GM21528 (cell line): Measurements from ENCODE around the gene CYP2F1.
"Not testable (repeated sequence)": the region's sequence is repeated elsewhere in the genome, so short reads cannot be mapped to it uniquely, and the experiment has no call there.

Experiments
- ATAC-seq: cut with Tn5 transposase; IDR thresholded peaks from one replicate; pipeline ENCODE4 v1.9.1; 2021; ENCODE audit warnings: mild to moderate bottlenecking, moderate library complexity; ENCODE audit not compliant: unreplicated experiment, low FRiP score

CYP2F1 gene, protein sequence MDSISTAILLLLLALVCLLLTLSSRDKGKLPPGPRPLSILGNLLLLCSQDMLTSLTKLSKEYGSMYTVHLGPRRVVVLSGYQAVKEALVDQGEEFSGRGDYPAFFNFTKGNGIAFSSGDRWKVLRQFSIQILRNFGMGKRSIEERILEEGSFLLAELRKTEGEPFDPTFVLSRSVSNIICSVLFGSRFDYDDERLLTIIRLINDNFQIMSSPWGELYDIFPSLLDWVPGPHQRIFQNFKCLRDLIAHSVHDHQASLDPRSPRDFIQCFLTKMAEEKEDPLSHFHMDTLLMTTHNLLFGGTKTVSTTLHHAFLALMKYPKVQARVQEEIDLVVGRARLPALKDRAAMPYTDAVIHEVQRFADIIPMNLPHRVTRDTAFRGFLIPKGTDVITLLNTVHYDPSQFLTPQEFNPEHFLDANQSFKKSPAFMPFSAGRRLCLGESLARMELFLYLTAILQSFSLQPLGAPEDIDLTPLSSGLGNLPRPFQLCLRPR

DNA sequence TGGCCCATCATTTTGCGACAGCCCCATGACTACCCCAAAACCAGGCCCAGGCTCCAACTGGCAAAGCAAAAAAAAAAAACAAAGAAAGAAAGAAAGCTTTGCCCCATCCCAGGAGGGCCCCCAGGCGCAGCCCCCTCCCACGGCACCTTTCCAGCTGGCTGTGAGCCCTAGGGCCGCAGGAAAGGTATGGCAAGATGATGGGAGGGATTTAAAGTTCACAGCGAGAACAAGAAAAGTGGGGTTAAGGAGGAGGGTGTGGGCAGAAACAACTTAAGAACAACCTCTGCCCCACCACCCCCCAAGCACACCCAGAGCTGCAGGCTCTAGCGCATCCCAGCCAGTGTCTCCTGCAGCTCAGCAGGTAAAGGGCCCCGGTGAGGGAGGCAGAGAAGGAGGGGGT is at the start of gene CYP2F1:
Gene CYP2F1 (plus strand): TSS at position 301 of the 400 bp plus-strand sequence. CDS start 1,757 bp downstream, outside the sequence.
- no peak for ATAC-seq

DNA sequence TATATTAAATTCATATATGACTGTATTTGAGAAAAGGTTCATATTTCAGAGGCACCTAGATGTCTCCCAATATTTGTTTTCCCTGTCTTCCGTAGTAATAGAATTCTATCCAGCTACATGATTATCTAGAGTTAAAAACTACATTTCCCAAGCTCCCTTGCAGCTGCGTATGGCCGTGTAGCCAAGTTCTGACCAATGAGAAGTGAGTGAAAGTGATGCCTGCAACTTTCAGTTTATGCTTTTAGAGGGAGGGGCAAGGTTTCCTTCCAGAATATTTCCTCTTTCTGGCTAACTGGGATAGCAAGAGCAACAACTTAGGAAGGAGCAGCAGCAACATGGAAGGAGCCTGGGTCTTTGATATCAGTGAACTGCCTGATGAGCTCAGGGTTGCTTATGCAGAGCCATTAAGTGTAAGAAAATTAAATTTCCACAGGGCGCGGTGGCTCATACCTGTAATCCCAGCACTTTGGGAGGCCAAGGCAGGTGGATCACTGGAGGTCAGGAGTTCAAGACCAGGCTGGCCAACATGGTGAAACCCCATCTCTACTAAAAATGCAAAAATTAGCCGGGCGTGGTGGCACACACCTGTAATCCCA is 49.2 kb upstream of the CYP2F1 start:
- ATAC-seq, result no peak

DNA sequence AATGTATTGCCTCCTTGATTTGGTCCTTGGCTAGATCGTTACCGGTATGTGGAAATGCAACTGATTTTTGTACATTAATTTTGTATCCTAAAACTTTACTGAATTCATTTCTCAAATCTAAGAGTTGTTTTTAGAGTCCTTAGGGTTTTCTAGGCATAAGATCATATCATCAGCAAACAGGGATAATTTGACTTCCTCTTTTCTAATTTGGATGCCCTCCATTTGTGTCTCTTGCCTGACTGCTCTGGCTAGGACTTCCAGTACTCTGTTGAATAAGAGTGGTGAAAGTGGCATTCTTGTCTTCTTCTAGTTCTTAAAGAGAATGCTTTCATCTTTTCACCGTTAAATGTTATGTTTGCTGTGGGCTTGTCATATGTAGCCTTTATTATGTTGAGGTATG is 37.9 kb upstream of the CYP2F1 start:
- ATAC-seq, result no peak

DNA sequence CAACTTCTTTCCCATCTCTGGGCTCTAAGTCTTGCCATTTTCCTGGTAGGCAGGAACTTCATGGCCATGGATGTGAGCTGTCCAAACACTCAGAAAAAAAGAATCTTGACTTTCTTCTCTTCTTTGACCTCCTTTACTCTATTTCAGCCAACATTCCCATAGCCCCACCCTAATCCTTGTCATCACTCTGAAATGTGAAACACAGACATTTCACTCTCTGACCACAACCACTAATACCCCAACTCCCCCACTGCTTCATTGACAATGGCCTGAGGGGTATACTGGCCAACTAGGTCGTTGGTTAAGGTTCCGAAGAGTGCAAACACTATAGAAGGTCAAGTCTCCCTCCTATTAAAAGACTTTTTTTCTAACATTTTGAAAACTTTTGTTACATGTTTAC is 30.7 kb upstream of the CYP2F1 start:
- ATAC-seq, result no peak

DNA sequence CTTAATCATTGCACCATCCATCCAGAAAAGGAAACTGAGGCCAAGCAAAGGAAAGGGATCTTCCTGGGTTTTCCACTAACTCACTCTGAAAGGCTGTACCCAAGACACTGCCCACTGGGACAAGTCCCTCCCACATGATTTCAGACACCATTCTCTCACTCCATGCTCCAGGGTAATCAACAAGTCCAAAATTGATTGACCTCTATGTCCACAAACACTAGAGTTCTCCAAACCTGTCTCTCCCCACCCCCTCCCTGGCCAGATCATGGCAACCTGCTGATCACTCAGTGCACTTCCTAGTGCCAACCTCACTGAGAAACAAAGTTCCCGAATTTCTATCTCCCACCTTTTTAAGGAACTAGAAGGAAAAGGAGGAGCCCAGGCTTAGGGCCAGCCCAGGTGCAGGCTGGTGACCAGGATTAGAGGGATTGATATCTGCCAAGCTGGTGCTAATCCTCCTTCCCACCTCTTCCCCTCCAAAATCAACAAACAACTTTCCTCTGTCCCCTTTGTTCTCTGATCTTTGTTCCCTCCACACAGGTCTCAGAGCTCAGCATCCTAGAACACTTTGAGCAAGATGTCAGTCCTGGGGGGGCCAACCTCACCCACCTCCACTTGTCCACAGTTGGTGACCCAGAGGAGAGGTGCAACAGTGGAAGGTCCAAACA is 28.4 kb upstream of the CYP2F1 start:
- no peak for ATAC-seq

DNA sequence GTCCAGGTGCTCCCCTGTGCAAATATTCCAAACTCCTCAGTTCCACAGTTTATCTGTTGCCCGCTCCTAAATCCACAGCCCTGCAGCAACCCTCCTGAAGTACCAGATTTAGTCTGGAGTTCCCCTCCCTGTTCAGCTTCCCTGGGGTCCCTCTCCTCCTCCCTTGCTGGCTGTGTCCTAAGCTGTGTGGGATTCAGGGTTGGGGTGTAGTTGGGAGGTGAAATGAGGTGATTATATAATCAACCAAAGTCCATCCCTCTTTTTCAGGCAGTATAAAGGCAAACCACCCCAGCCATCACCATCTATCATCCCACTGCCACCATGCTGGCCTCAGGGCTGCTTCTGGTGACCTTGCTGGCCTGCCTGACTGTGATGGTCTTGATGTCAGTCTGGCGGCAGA is 26.1 kb upstream of the CYP2F1 start, which contains the start of gene CYP2A13:
Gene CYP2A13 (plus strand): TSS at position 301 of the 400 bp plus-strand sequence. CDS start 21 bp downstream, at position 322.
- no peak for ATAC-seq

DNA sequence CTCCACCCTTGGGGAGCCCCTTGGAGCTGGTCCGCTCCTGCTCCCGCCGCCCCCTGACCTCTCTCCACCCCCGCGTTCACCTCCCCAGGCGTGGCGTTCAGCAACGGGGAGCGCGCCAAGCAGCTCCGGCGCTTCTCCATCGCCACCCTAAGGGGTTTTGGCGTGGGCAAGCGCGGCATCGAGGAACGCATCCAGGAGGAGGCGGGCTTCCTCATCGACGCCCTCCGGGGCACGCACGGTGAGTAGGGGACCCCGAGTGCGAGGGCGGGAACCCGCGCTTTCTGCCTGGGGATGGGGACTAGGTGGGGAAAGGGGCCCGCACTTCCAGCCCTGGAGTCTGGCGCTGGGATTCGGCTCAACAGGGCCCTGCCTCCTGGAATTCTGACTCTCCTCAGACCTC is 24.3 kb upstream of the CYP2F1 start:
- ATAC-seq, result no peak

DNA sequence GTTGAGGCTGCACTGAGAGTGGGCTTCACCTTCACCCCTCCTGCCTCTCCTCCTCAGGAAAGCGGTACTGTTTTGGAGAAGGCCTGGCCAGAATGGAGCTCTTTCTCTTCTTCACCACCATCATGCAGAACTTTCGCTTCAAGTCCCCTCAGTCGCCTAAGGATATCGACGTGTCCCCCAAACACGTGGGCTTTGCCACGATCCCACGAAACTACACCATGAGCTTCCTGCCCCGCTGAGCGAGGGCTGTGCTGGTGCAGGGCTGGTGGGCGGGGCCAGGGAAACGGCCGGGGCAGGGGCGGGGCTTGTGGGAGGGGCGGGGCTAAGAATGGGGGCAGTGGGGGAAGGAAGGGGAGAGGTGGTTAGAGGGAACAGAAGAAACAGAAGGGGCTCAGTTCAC is 18.5 kb upstream of the CYP2F1 start:
- ATAC-seq, result no peak

DNA sequence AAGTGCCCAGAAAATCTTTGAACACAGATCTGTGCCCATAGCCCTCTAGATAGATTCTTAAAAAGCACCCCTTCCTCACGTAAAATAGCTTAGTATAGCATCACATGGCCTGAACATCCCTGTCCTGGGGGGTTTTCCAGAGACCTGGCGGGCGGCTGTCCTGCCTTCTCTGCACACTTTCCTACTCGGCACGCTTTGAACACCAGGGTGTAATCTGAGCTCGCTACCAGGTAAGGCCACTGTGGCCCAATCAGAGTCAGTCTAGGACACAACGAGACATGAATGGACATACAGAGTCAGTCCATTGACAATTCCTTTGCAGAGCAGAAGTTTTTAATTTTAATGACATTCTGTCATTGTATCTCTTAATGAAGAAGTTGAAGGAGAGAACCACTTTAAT is 17.9 kb upstream of the CYP2F1 start:
- ATAC-seq, result no peak

DNA sequence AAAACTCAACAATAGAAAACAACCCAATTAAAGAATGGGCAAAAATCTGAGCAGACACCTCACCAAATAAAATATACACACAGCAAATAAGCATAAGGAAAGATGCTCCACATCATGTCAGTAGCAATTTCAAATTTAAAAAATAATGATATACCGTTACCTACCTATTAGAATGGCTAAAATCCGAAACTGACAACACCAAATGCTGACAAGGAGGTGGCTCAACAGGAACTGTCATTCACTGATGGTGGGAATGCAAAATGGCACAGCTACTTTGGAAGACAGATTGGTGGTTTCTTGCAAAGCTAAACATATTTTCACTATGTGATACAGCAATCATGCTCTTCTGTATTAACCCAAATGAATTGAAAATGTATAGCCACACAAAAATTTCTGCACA is 16.9 kb upstream of the CYP2F1 start:
- ATAC-seq, result no peak

DNA sequence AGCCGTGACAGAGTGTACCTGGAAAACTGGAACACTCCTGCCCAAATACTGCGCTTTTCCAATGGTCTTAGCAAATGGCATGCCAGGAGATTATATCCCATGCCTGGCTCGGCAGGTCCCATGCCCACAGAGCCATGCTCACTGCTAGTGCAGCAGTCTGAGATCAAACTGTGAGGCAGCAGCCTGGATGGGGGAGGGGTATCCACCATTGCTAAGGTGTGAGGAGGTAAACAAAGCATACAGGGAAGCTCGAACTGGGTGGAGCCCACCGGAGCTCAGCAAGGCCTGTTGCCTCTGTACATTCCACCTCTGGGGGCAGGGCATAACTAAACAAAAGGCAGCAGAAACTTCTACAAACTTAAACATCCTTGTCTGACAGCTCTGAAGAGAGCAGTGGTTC is 15.5 kb upstream of the CYP2F1 start:
- no peak for ATAC-seq

DNA sequence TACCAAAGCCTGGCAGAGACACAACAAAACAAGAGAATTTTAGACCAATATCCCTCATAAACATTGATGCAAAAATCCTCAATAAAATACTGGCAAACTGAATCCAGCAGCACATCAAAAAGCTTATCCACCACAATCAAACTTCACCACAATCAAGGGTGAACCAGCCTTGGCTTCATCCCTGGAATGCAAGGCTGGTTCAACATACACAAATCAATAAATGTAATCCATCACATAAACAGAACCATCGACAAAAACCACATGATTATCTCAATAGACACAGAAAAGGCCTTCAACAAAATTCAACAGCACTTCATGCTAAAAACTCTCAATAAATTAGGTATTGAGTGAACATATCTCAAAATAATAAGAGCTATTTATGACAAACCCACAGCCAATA is 12.0 kb upstream of the CYP2F1 start:
- ATAC-seq, result not testable (repeated sequence)

DNA sequence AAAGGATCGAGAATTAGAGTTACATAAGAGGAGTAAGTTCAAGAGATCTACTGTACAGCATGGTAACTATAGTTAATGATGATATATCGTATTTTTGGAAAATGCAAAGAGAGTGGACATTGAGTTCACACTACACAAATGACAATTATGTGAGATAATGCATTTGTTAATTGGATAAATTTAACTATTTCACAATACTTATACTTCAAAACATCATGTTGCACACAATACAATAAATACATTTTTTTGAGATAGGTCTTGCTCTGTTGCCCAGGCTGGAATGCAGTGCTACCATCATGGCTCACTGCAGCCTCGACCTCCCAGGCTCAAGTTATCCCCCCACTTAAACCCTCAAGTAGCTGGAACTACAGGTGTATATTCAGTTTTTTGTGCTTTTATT is 8.1 kb upstream of the CYP2F1 start:
- ATAC-seq, result no peak

DNA sequence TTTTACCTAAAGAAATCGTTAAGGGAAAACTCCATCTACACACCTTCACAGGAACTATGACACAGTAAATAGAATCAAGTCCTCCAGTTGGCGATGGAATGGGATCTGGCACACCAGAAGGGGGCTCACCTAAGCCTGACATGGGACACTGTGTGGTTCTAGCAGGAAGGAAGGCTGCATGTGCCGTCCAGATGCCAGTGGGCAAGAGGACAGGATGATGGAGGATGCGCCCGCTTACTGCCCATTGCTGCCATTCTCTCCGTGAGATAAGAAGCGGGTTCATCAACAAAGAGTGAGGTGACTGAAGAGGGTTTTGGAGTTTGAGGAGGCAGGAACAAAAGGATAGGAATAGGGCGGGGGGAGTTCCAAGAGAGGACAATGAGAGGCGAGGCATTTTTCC is 2.9 kb upstream of the CYP2F1 start:
- no peak for ATAC-seq

DNA sequence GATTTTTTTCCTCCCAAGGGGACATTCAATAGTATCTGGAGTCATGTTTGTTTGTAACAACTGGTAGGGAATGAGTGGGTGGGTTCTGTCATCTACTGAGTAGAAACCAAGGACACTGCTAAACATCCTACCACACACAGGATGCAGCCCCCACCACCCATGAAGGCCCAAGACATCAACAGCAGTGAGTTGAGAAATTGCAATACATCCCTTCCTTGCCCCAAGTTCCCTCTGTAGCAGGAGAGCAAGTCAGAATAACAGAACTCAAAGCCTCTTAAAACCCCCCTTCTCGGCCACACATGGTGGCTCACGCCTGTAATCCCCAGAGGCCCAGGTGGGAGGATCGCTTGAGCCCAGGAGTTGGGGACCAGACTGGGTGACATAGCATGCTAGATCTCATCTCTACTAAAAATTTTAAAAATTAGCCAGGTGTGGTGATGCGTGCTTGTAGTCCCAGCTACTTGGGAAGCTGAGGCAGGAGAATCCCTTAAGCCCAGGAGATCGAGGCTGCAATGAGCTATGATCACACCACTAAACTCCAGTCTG is 2.4 kb upstream of the CYP2F1 start:
- no peak for ATAC-seq

DNA sequence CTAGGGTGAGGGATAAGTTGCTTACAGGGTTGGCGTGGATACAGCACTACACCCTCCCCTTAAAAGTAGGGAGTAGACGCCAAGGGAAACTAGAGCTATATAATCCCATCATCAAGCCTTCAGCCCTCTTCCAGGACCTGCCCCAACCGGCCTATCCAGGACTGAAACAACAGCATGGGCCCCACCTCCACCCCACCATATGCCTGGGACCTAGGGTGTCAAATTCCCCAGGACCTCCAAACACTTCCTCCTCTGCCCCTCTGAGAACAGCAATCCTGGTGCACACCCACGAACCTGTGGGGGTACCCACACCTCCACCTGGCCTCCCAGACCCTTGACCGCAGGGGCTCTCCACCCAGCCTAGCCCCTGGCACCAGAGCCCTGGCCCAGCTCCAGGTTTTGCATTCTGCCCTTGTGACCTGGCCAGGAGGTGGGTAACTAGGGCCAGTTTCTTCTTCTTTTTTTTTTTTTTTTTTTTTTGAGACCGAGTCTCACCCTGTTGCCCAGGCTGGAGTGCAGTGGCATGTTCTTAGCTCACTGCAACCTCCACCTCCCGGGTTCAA is 1.4 kb upstream of the CYP2F1 start:
- ATAC-seq, result no peak

DNA sequence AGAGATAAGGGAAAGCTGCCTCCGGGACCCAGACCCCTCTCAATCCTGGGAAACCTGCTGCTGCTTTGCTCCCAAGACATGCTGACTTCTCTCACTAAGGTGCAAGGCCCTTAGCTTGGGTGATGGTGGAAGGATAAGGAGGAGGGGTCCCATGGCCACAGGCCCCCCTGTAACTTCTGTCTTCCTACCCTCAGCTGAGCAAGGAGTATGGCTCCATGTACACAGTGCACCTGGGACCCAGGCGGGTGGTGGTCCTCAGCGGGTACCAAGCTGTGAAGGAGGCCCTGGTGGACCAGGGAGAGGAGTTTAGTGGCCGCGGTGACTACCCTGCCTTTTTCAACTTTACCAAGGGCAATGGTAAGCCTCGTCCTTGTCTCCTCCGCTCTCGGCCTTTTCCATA is 2.0 kb downstream of the CYP2F1 start:
- no peak for ATAC-seq

DNA sequence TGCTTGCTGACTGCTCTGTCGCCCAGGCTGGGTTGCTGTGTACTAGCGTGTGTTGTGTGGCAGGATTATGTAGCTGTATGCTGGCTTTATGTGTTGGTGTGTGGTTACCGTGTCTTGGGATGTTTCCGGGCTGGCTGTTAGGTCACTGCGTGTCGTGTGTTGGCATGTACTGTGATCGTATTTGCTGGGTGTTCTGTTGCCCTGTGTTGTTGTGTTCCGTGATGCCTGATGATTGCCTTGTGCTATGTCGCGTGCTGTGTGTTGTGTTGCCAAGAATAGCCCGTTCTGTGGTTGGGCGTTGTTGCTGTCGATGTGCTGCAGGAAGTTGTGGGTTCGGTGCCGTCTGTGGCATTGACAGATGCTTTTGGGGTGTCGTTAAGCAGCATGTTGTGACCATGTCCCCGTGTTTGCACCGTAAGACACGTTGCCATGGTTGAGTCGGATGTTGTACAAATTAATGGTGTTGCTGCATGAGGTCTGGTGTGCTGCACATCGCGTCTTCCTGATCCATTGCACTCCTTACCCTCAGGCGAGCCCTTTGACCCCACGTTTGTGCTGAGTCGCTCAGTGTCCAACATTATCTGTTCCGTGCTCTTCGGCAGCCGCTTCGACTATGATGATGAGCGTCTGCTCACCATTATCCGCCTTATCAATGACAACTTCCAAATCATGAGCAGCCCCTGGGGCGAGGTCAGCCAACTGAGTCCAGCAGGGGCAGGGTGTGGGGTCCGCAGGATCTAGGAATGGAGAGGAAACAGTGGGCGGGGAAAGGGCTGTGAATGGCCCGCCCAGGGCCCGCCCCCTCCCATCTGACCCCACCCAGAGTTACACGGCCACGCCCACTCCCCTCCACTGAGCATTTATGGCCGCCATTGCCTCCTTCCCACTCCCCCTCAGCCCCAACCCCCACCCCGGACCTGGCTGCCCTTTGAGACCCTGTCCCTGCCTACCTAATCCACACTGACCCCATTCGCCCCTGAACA is 7.0 kb downstream of the CYP2F1 start:
- ATAC-seq, result not testable (repeated sequence)

DNA sequence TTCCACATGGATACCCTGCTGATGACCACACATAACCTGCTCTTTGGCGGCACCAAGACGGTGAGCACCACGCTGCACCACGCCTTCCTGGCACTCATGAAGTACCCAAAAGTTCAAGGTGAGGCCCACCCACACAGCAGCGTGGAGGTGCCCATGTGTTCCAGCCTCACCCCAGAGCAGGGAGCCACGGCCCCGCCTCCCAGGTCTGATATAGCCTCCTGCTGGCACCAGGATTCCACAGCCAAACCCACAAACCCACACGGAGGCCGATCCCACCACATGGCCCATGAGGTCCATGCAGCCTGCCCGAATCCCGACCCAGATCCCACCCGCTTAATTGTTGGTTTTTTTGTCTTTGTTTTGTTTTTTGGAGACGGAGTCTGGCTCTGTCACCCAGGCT is 8.6 kb downstream of the CYP2F1 start:
- ATAC-seq, result not testable (repeated sequence)
